GM23338 (cell line): Measurements from ENCODE around the gene ABCB11. TPM values are rescaled to one million over a fixed set of nuclear protein-coding genes. Genes with fewer than 3 reads are reported as not detected.

Source experiments
- ATAC-seq: fragments of 200-7000 bp; cut with Tn5 transposase; 3 replicates; pipeline ENCODE4 v1.9.1; 2020
- DNase-seq: peaks from one replicate; pipeline ENCODE4 v3.0.0-alpha.2; 2015; ENCODE audit warnings: low spot score
- H2AFZ ChIP-seq: fragments of 200-600 bp; sonication (generic); 2 replicates; pipeline ENCODE4 v1.8.0; 2016; ENCODE audit warnings: antibody characterized with exemption, mild to moderate bottlenecking, moderate library complexity
- H3F3A ChIP-seq: fragments of 200-600 bp; sonication (generic); replicated peaks from 2 replicates; pipeline ENCODE4 v1.8.0; 2017; ENCODE audit warnings: antibody characterized with exemption, mixed run types, low read depth
- H3K27ac ChIP-seq: fragments of 200-600 bp; sonication (generic); 2 replicates; pipeline ENCODE4 v1.6.1; 2016; ENCODE audit warnings: low read depth
- H3K27me3 ChIP-seq: fragments of 200-600 bp; sonication (generic); 2 replicates; pipeline ENCODE4 v1.8.0; 2016; ENCODE audit warnings: mild to moderate bottlenecking, mixed run types, moderate library complexity; ENCODE audit not compliant: insufficient read depth
- H3K36me3 ChIP-seq: fragments of 200-600 bp; sonication (generic); 2 replicates; pipeline ENCODE4 v1.8.0; 2016; ENCODE audit warnings: mild to moderate bottlenecking; ENCODE audit not compliant: insufficient read depth
- H3K4me1 ChIP-seq: fragments of 200-600 bp; sonication (generic); 2 replicates; pipeline ENCODE4 v1.8.0; 2016; ENCODE audit warnings: mild to moderate bottlenecking, moderate library complexity; ENCODE audit not compliant: insufficient read depth
- H3K4me2 ChIP-seq: fragments of 200-600 bp; sonication (generic); 2 replicates; pipeline ENCODE4 v1.7.1; 2017; ENCODE audit warnings: mixed run types
- H3K4me3 ChIP-seq: fragments of 200-600 bp; sonication (generic); 2 replicates; pipeline ENCODE4 v1.6.1; 2016; ENCODE audit warnings: mixed run types
- H3K79me2 ChIP-seq: fragments of 200-600 bp; sonication (generic); replicated peaks from 2 replicates; pipeline ENCODE4 v1.8.0; 2017; ENCODE audit warnings: mild to moderate bottlenecking; ENCODE audit not compliant: insufficient read depth
- H3K9me2 ChIP-seq: fragments of 200-600 bp; sonication (generic); 2 replicates; pipeline ENCODE4 v1.8.0; 2017; ENCODE audit not compliant: insufficient read depth
- H4K20me1 ChIP-seq: fragments of 200-600 bp; sonication (generic); replicated peaks from 2 replicates; pipeline ENCODE4 v1.8.0; 2017; ENCODE audit warnings: mild to moderate bottlenecking; ENCODE audit not compliant: insufficient read depth
- H3K27ac Mint-ChIP-seq: 2 replicates; pipeline ENCODE4 v1.8.0; 2020; ENCODE audit warnings: inconsistent platforms, mild to moderate bottlenecking, moderate library complexity, mixed read lengths
- H3K27me3 Mint-ChIP-seq: 3 replicates; pipeline ENCODE4 v1.8.0; 2022; ENCODE audit warnings: low read depth, mild to moderate bottlenecking, moderate library complexity, mixed read lengths, inconsistent platforms; ENCODE audit not compliant: insufficient read depth, poor library complexity
- H3K36me3 Mint-ChIP-seq: 3 replicates; pipeline ENCODE4 v1.8.0; 2021; ENCODE audit warnings: low read depth, mild to moderate bottlenecking, inconsistent platforms, moderate library complexity, mixed read lengths
- H3K4me1 Mint-ChIP-seq: 3 replicates; pipeline ENCODE4 v1.8.0; 2020; ENCODE audit warnings: mild to moderate bottlenecking, inconsistent platforms, mixed read lengths
- H3K4me3 Mint-ChIP-seq: 3 replicates; pipeline ENCODE4 v1.8.0; 2021; ENCODE audit warnings: moderate library complexity, mild to moderate bottlenecking, inconsistent platforms, mixed read lengths
- H3K9me3 Mint-ChIP-seq: 3 replicates; pipeline ENCODE4 v1.8.0; 2020; ENCODE audit warnings: moderate library complexity, mild to moderate bottlenecking, inconsistent platforms, mixed read lengths
- CREB1 ChIP-seq: fragments of 250-450 bp; sonication (Bioruptor Pico); IDR thresholded peaks from 2 replicates; pipeline ENCODE4 v1.5.0; 2020; ENCODE audit warnings: low read depth, mild to moderate bottlenecking, moderate library complexity
- CTCF ChIP-seq, 2 experiments: fragments of 200-600 bp in 1 of 2; sonication (generic) in 1 of 2; conservative IDR thresholded peaks; 2 replicates each; pipeline versions ENCODE4 v1.5.1 to v1.6.1; 2016 to 2017; ENCODE audit warnings: antibody characterized with exemption in 2 of 2, low read depth in 2 of 2, mild to moderate bottlenecking in 2 of 2, moderate library complexity in 1 of 2
- ETS1 ChIP-seq: IDR thresholded peaks from 2 replicates; pipeline ENCODE4 v1.6.1; 2016; ENCODE audit warnings: antibody characterized with exemption
- EZH2 ChIP-seq: fragments of 200-600 bp; sonication (generic); IDR thresholded peaks from one replicate; pipeline ENCODE4 v1.8.0; 2017; ENCODE audit warnings: antibody characterized with exemption, mild to moderate bottlenecking, low read depth; ENCODE audit not compliant: unreplicated experiment
- EZH2phosphoT487 ChIP-seq: fragments of 200-600 bp; sonication (generic); IDR thresholded peaks from one replicate; pipeline ENCODE4 v1.8.1; 2018; ENCODE audit warnings: antibody characterized with exemption; ENCODE audit not compliant: unreplicated experiment
- JUNB ChIP-seq: IDR thresholded peaks from one replicate; pipeline ENCODE4 v1.6.1; 2016; ENCODE audit warnings: antibody characterized with exemption; ENCODE audit not compliant: unreplicated experiment
- NANOG ChIP-seq: IDR thresholded peaks from 2 replicates; pipeline ENCODE4 v1.6.1; 2016; ENCODE audit warnings: antibody characterized with exemption, borderline replicate concordance
- POLR2AphosphoS5 ChIP-seq: IDR thresholded peaks from 2 replicates; pipeline ENCODE4 v1.6.1; 2016; ENCODE audit warnings: antibody characterized with exemption, low read depth
- REST ChIP-seq: IDR thresholded peaks from one replicate; pipeline ENCODE4 v1.6.1; 2018; ENCODE audit warnings: antibody characterized with exemption; ENCODE audit not compliant: unreplicated experiment
- STAT1 ChIP-seq: IDR thresholded peaks from one replicate; pipeline ENCODE4 v1.6.1; 2016; ENCODE audit warnings: antibody characterized with exemption; ENCODE audit not compliant: unreplicated experiment
- ZNF114 ChIP-seq: fragments of 250-450 bp; sonication (Bioruptor Pico); IDR thresholded peaks from 2 replicates; pipeline ENCODE4 v1.5.0; 2020; ENCODE audit warnings: mild to moderate bottlenecking, moderate library complexity
- ZNF331 ChIP-seq: fragments of 250-450 bp; sonication (Bioruptor Pico); IDR thresholded peaks from 2 replicates; pipeline ENCODE4 v1.5.0; 2020; ENCODE audit warnings: low read depth, mild to moderate bottlenecking, moderate library complexity
- polyA plus RNA-seq: library from polyadenylated mRNA; unstranded; fragments of >200 nt; fragmentation: Nextera tagmentation; extraction: Ambion mirVana; gene quantifications from 2 replicates; pipeline ENCODE4 v1.2.1, GENCODE V29; 2016
- total RNA-seq: library from RNA; depleted of rRNA; stranded (reverse); fragments of >200 nt; shearing (Covaris generic); gene quantifications from 2 replicates; pipeline ENCODE4 v1.2.3, GENCODE V29; 2014

ABCB11 gene
- total and polyA plus RNA-seq, 2 experiments from 2014 or later, result not detected

- TF ChIP-seq CTCF (conservative IDR thresholded peaks at IDR 0.05; ENCODE audit: low read depth in 2 of 2) (no peak), ZNF331 (CRISPR knock-in tag) (no peak), CREB1 (CRISPR knock-in tag) (no peak), STAT1 (no peak), POLR2AphosphoS5 (no peak), ETS1 (no peak)
These were observed 62.8 kb downstream of the ABCB11 start (continued) for GRCh38 chr2:168968342-168968741.

GRCh38 chr2:168964251-168964807 lies 66.8 kb downstream of the ABCB11 start:
- Histone ChIP-seq H3K27me3 (no peaks in the 10 kb centered on the region), H3K4me2 (no peak overlapping the region), H3K4me3 (no peak overlapping the region), H4K20me1 (no peaks in the 10 kb centered on the region), H3K36me3 (no peaks in the 10 kb centered on the region), H3K9me2 (0 out of 2 replicates have a peak, but pooled peaks cover 4% of the 10 kb centered on the region), H3K79me2 (no peaks in the 10 kb centered on the region), H3K27ac (no peak overlapping the region), H2AFZ (no peak overlapping the region), H3K4me1 (no peaks in the 10 kb centered on the region), H3F3A (no peaks in the 10 kb centered on the region)
- DNase-seq (no peak), ATAC-seq (no peak)
- H3K4me3 Mint-ChIP-seq, result no peak overlapping the region
- no peaks in the 10 kb centered on the region for H3K27me3 Mint-ChIP-seq
- H3K36me3 Mint-ChIP-seq, result no peaks in the 10 kb centered on the region
- H3K4me1 Mint-ChIP-seq, result peaks cover 6% of the 10 kb centered on the region; the same call in 1 of the 3 replicates
- H3K27ac Mint-ChIP-seq, result no peak overlapping the region
- no peaks in the 10 kb centered on the region for H3K9me3 Mint-ChIP-seq
- TF ChIP-seq ZNF331 (CRISPR knock-in tag), result no peak
- no peak for TF ChIP-seq POLR2AphosphoS5
- no peak for TF ChIP-seq ETS1
- TF ChIP-seq REST, result no peak
- no peak for TF ChIP-seq NANOG
- TF ChIP-seq CREB1 (CRISPR knock-in tag), result no peak
- TF ChIP-seq CTCF (conservative IDR thresholded peaks at IDR 0.05; ENCODE audit: low read depth in 2 of 2), result no peak
- TF ChIP-seq EZH2, result no peak
- no peak for TF ChIP-seq EZH2phosphoT487
- TF ChIP-seq STAT1, result no peak
- TF ChIP-seq ZNF114, result no peak
- TF ChIP-seq JUNB, result no peak
